Measurements from ENCODE around the gene HIP1. TPM values are rescaled to one million over a fixed set of nuclear protein-coding genes. Genes with fewer than 3 reads are reported as not detected.

The HIP1 gene
- total RNA-seq, 1 experiment from 2014 or later: 13.7 TPM

DNA sequence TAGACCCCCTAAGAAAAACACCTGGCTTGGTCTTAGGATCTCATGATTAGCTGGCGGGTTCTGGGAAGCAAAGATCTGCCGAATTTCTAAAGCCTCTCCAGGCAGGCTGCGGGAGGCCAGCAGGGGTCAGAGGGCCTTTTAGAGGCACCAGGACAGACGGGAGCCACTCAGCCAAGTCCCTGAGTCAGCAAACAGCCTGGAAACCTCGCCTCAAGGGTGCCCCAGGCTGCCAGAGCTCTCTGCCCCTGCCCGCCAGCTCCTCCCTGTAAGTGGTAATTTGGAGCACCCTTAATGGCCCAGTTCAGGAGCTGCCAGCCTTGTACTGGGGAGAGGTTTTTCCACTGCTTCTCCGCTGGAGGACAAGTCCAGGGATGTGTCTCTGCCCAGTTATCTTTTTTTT, 88.7 kb downstream of the HIP1 start:
- Mint-ChIP-seq H3K27me3 (ENCODE audit: insufficient read depth, unreplicated experiment) (no peaks in the 10 kb centered on the region), H3K27ac (ENCODE audit: unreplicated experiment) (peak overlapping the region; percentile 10), H3K36me3 (ENCODE audit: insufficient read depth, unreplicated experiment) (no peaks in the 10 kb centered on the region), H3K4me1 (ENCODE audit: low read depth, unreplicated experiment) (peaks cover 5% of the 10 kb centered on the region), H3K9me3 (ENCODE audit: unreplicated experiment) (no peaks in the 10 kb centered on the region), H3K4me3 (ENCODE audit: unreplicated experiment) (no peak overlapping the region)
- Histone ChIP-seq H3K27me3 (replicated peaks; ENCODE audit: control insufficient read depth, insufficient read depth, low read length) (no peaks in the 10 kb centered on the region), H3K36me3 (ENCODE audit: control insufficient read depth, insufficient read depth, low read length) (no peaks in the 10 kb centered on the region), H3K9me3 (no peaks in the 10 kb centered on the region), H3K4me3 (ENCODE audit: low read depth, low read length) (no peak overlapping the region), H3K4me1 (peaks cover 7% of the 10 kb centered on the region; the same call in 1 of the 2 replicates)
- POLR2A ChIA-PET: no interaction called here
- CTCF ChIA-PET: no interaction called here
- DNase-seq: peak in 1 of 2 experiments; percentile 20
- TF ChIP-seq, protein P1, sequence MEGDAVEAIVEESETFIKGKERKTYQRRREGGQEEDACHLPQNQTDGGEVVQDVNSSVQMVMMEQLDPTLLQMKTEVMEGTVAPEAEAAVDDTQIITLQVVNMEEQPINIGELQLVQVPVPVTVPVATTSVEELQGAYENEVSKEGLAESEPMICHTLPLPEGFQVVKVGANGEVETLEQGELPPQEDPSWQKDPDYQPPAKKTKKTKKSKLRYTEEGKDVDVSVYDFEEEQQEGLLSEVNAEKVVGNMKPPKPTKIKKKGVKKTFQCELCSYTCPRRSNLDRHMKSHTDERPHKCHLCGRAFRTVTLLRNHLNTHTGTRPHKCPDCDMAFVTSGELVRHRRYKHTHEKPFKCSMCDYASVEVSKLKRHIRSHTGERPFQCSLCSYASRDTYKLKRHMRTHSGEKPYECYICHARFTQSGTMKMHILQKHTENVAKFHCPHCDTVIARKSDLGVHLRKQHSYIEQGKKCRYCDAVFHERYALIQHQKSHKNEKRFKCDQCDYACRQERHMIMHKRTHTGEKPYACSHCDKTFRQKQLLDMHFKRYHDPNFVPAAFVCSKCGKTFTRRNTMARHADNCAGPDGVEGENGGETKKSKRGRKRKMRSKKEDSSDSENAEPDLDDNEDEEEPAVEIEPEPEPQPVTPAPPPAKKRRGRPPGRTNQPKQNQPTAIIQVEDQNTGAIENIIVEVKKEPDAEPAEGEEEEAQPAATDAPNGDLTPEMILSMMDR (IDR thresholded peaks at IDR 0.05; ENCODE audit: insufficient read depth in 1 of 2, low read depth in 1 of 2, low read length in 1 of 2, severe bottlenecking in 1 of 2, unreplicated experiment in 1 of 2): no peak
- intact Hi-C loops (cut with micrococcal nuclease; ENCODE audit: unreplicated experiment): no loop called here
- no TSS peak for BruUV-seq (replicated peaks)

DNA sequence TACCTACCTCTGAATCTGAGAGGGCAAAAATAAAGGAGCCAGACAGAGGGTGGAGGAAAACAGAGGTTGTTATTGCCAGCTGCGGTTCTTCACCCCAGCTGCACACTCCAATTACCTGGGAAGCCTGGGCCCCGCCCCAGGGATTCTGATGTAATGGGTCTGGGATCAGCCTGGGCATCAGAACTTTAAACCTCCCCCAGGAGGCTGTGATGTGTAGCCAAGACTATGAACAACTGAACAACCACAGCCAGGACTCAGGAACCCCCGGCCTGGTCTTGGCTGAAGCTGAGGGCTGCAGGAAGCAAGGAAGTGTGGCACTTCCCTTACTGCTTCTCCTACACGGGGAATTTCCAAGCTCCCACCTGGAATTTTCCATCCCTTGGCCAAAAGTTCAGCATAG, 89.3 kb downstream of the HIP1 start:
- Histone ChIP-seq H3K4me3 (ENCODE audit: low read depth, low read length) (no peak overlapping the region), H3K9me3 (no peaks in the 10 kb centered on the region), H3K27me3 (replicated peaks; ENCODE audit: control insufficient read depth, insufficient read depth, low read length) (no peaks in the 10 kb centered on the region), H3K4me1 (peaks cover 7% of the 10 kb centered on the region; the same call in 1 of the 2 replicates), H3K36me3 (ENCODE audit: control insufficient read depth, insufficient read depth, low read length) (no peaks in the 10 kb centered on the region)
- TF ChIP-seq, protein P1 (IDR thresholded peaks at IDR 0.05; ENCODE audit: insufficient read depth in 1 of 2, low read depth in 1 of 2, low read length in 1 of 2, severe bottlenecking in 1 of 2, unreplicated experiment in 1 of 2): no peak
- intact Hi-C loops (cut with micrococcal nuclease; ENCODE audit: unreplicated experiment): no loop called here
- Mint-ChIP-seq H3K9me3 (ENCODE audit: unreplicated experiment) (no peaks in the 10 kb centered on the region), H3K36me3 (ENCODE audit: insufficient read depth, unreplicated experiment) (no peaks in the 10 kb centered on the region), H3K27ac (ENCODE audit: unreplicated experiment) (peak overlapping the region; percentile 10), H3K27me3 (ENCODE audit: insufficient read depth, unreplicated experiment) (no peaks in the 10 kb centered on the region), H3K4me3 (ENCODE audit: unreplicated experiment) (no peak overlapping the region), H3K4me1 (ENCODE audit: low read depth, unreplicated experiment) (peaks cover 5% of the 10 kb centered on the region)
- peak in 1 of 2 experiments; percentile 16 for DNase-seq
- POLR2A ChIA-PET: no interaction called here
- CTCF ChIA-PET: no interaction called here
- no TSS peak for BruUV-seq (replicated peaks)

DNA sequence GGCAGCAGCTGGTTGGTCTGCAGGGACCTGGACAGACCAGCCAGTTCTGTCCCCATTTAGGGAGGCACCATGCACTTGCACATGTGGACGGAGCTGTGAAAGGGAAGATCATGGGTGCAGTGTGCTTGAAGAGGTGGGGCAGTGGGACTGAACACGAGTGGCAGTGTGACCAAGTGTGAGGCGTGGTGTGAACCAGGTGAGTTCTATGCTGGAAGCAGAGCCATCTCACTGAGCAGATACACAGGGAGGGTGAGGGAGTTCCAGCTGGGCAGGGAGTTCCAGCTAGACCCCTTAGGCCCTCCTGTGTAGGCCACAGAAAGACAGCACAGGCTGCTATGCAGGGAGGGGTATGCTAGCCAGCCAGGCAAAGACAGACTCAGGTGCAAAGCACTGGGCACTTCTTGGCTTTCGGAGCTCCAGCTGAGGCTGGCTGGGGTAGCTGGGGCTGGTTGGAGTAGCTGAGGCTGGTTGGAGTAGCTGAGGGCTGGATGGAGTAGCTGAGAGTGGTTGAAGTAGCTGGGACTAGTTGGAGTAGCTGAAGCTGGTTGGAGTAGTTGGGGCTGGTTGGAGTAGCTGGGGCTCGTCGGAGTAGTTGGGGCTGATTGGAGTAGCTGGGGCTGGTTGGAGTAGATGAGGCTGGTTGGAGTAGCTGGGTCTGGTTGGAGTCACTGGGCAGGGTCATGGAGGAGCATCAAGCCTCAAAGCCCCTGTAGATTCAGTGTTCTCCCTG, 90.9 kb downstream of the HIP1 start:
- no peak overlapping the region for H3K27ac Mint-ChIP-seq (ENCODE audit: unreplicated experiment)
- H3K36me3 ChIP-seq (ENCODE audit: control insufficient read depth, insufficient read depth, low read length): no peaks in the 10 kb centered on the region
- ChIA-PET POLR2A (no interaction called here), CTCF (interaction anchor here (0.6 to 1.1 kb wide), 2 partner anchors 114 to 472 kb away, joined by 3 read pairs; no protein-coding TSS in a partner anchor)
- H3K4me3 Mint-ChIP-seq (ENCODE audit: unreplicated experiment): no peak overlapping the region
- DNase-seq: no peak
- no peaks in the 10 kb centered on the region for H3K36me3 Mint-ChIP-seq (ENCODE audit: insufficient read depth, unreplicated experiment)
- H3K4me1 ChIP-seq: peaks cover 7% of the 10 kb centered on the region; the same call in 1 of the 2 replicates
- H3K27me3 Mint-ChIP-seq (ENCODE audit: insufficient read depth, unreplicated experiment): no peaks in the 10 kb centered on the region
- intact Hi-C loops (cut with micrococcal nuclease; ENCODE audit: unreplicated experiment): no loop called here
- TF ChIP-seq, protein P1 (IDR thresholded peaks at IDR 0.05; ENCODE audit: insufficient read depth in 1 of 2, low read depth in 1 of 2, low read length in 1 of 2, severe bottlenecking in 1 of 2, unreplicated experiment in 1 of 2): no peak
- H3K9me3 ChIP-seq: no peaks in the 10 kb centered on the region
- no peaks in the 10 kb centered on the region for H3K9me3 Mint-ChIP-seq (ENCODE audit: unreplicated experiment)
- H3K27me3 ChIP-seq (replicated peaks; ENCODE audit: control insufficient read depth, insufficient read depth, low read length): no peaks in the 10 kb centered on the region
- H3K4me3 ChIP-seq (ENCODE audit: low read depth, low read length): no peak overlapping the region
- BruUV-seq (replicated peaks): no TSS peak
- H3K4me1 Mint-ChIP-seq (ENCODE audit: low read depth, unreplicated experiment): peaks cover 5% of the 10 kb centered on the region

All from Caco-2 (cell line).